Neuronal stem cell (in vitro differentiated cells): Measurements from ENCODE around the gene DTYMK.

ENCODE experiments used
- DNase-seq: peaks from one replicate; pipeline ENCODE4 v3.0.0-alpha.2; 2013; ENCODE audit warnings: low spot score
- H2AFZ ChIP-seq: one replicate; pipeline ENCODE4 v1.6.1; 2013; ENCODE audit warnings: mild to moderate bottlenecking, low read length, inconsistent platforms
- H2AK5ac ChIP-seq: 2 replicates; pipeline ENCODE4 v1.6.1; 2013; ENCODE audit warnings: low read depth, mild to moderate bottlenecking, inconsistent platforms, low read length, moderate library complexity, mixed read lengths
- H2BK120ac ChIP-seq: 2 replicates; pipeline ENCODE4 v1.6.1; 2013; ENCODE audit warnings: low read depth, mild to moderate bottlenecking, inconsistent platforms, low read length, moderate library complexity, mixed read lengths
- H2BK12ac ChIP-seq: one replicate; pipeline ENCODE4 v1.6.1; 2013; ENCODE audit warnings: low read length, inconsistent platforms
- H2BK15ac ChIP-seq: 2 replicates; pipeline ENCODE4 v1.6.1; 2013; ENCODE audit warnings: mild to moderate bottlenecking, low read length, inconsistent platforms, mixed read lengths
- H2BK5ac ChIP-seq: one replicate; pipeline ENCODE4 v1.6.1; 2013; ENCODE audit warnings: inconsistent platforms, mild to moderate bottlenecking, low read length, moderate library complexity
- H3K14ac ChIP-seq: one replicate; pipeline ENCODE4 v1.6.1; 2013; ENCODE audit warnings: low read length, inconsistent platforms
- H3K18ac ChIP-seq: 2 replicates; pipeline ENCODE4 v1.6.1; 2013; ENCODE audit warnings: low read length, inconsistent platforms
- H3K23ac ChIP-seq: 2 replicates; pipeline ENCODE4 v1.6.1; 2013; ENCODE audit warnings: low read depth, mild to moderate bottlenecking, mixed read lengths, low read length, inconsistent platforms; ENCODE audit not compliant: poor library complexity
- H3K27ac ChIP-seq: replicated peaks from 3 replicates; pipeline ENCODE4 v1.5.1; 2013; ENCODE audit warnings: low read length, inconsistent platforms
- H3K27me3 ChIP-seq, 3 experiments: 2 replicates each; pipeline ENCODE4 v1.6.1; 2013; ENCODE audit warnings: low read length in 3 of 3, mild to moderate bottlenecking in 2 of 3, inconsistent platforms in 1 of 3, low read depth in 1 of 3, mixed read lengths in 1 of 3, moderate library complexity in 1 of 3; ENCODE audit not compliant: control insufficient read depth in 3 of 3, insufficient read depth in 3 of 3
- H3K36me3 ChIP-seq, 2 donors: replicated peaks in 1 of 2; 2 replicates each; pipeline ENCODE4 v1.6.1; 2013; ENCODE audit warnings: low read length in 2 of 2; ENCODE audit not compliant: control insufficient read depth in 2 of 2, insufficient read depth in 2 of 2
- H3K4ac ChIP-seq: 2 replicates; pipeline ENCODE4 v1.6.1; 2013; ENCODE audit warnings: inconsistent platforms, mild to moderate bottlenecking, low read length, moderate library complexity
- H3K4me1 ChIP-seq, 2 donors: 1 replicate in 1 of 2; 2 replicates in 1 of 2; pipeline ENCODE4 v1.6.1; 2013; ENCODE audit warnings: low read length in 2 of 2, low read depth in 1 of 2; ENCODE audit not compliant: control insufficient read depth in 2 of 2, insufficient read depth in 1 of 2
- H3K4me2 ChIP-seq: one replicate; pipeline ENCODE4 v1.6.1; 2013; ENCODE audit warnings: mild to moderate bottlenecking, low read length, inconsistent platforms; ENCODE audit not compliant: insufficient read depth, poor library complexity, severe bottlenecking
- H3K4me3 ChIP-seq, 2 donors: 2 replicates each; pipeline ENCODE4 v1.5.1; 2013; ENCODE audit warnings: low read length in 2 of 2, mild to moderate bottlenecking in 2 of 2, inconsistent platforms in 1 of 2, moderate library complexity in 1 of 2
- H3K79me1 ChIP-seq: one replicate; pipeline ENCODE4 v1.6.1; 2013; ENCODE audit warnings: low read depth, mild to moderate bottlenecking, inconsistent platforms, low read length, moderate library complexity
- H3K9ac ChIP-seq: one replicate; pipeline ENCODE4 v1.6.1; 2013; ENCODE audit warnings: mild to moderate bottlenecking, low read depth, low read length, inconsistent platforms; ENCODE audit not compliant: poor library complexity
- H3K9me3 ChIP-seq, 2 donors: replicated peaks in 1 of 2; 2 replicates each; pipeline versions ENCODE3 to v1.6.1; 2013; ENCODE audit warnings: low read length in 2 of 2, mild to moderate bottlenecking in 2 of 2, inconsistent platforms in 1 of 2, low read depth in 1 of 2, mixed read lengths in 1 of 2, moderate library complexity in 1 of 2; ENCODE audit not compliant: control insufficient read depth in 2 of 2, insufficient read depth in 1 of 2
- H4K8ac ChIP-seq: one replicate; pipeline ENCODE4 v1.6.1; 2013; ENCODE audit warnings: low read depth, mild to moderate bottlenecking, inconsistent platforms, low read length, moderate library complexity
- H4K91ac ChIP-seq: one replicate; pipeline ENCODE4 v1.6.1; 2013; ENCODE audit warnings: low read length, low read depth, mild to moderate bottlenecking, inconsistent platforms; ENCODE audit not compliant: poor library complexity
- WGBS, 2 donors: extraction: QIAGEN DNeasy Blood & Tissue Kit; methylation state at CpG; one replicate each; pipeline ENCODE4 v1.1.7; 2013; ENCODE audit warnings: missing lambda C conversion rate in 2 of 2, mixed read lengths in 1 of 2; ENCODE audit not compliant: insufficient read length in 2 of 2, insufficient replicate concordance in 1 of 2; ENCODE audit errors: extremely low coverage in 2 of 2; 5-methylcytosine and 5-hydroxymethylcytosine counted together

DTYMK gene

DNA sequence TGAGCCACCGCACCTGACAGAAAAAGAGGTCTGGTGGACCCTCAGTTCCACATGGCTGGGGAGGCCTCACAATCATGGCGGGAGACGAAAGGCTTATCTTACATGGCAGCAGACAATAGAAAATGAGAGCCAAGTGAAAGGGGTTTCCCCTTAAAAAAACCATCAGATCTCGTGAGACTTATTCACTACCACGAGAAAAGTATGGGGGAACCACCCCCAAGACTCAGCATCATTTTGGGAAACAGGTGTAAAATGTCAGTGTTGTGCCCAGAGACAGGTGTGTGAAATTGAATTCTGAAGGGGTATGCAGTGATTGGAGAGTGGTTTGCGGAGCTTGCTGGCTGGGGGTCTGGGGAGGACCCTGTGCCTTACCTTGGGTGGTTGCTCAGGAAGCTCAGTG lies 43.3 kb upstream of the DTYMK start:
- no peak overlapping the region for H3K23ac ChIP-seq
- no peak overlapping the region for H3K18ac ChIP-seq
- H3K4me2 ChIP-seq: no peak overlapping the region
- no peak overlapping the region for H2BK15ac ChIP-seq
- peak overlapping the region in 1 of 2 donors; percentile 47 for H3K4me3 ChIP-seq
- no peak overlapping the region for H2BK120ac ChIP-seq
- H3K4me1 ChIP-seq: peaks cover 0 to 2% of the 10 kb centered on the region in 2 donors
- H4K8ac ChIP-seq: no peak overlapping the region
- H3K79me1 ChIP-seq: no peaks in the 10 kb centered on the region
- no peak overlapping the region for H3K14ac ChIP-seq
- no peak overlapping the region for H2AK5ac ChIP-seq
- no peak overlapping the region for H3K4ac ChIP-seq
- DNase-seq: no peak
- H3K36me3 ChIP-seq: peaks cover 4 to 18% of the 10 kb centered on the region in 2 donors
- no peak overlapping the region for H2BK12ac ChIP-seq
- no CpG with 5 or more reads among the region's 6 CpGs for WGBS, 2 donors
- H2AFZ ChIP-seq: no peak overlapping the region
- H3K27me3 ChIP-seq: no peaks in the 10 kb centered on the region
- H4K91ac ChIP-seq: no peak overlapping the region
- no peak overlapping the region for H3K27ac ChIP-seq
- H3K9me3 ChIP-seq: peaks cover 4 to 6% of the 10 kb centered on the region in 2 donors
- no peak overlapping the region for H3K9ac ChIP-seq
- H2BK5ac ChIP-seq: no peak overlapping the region

DNA sequence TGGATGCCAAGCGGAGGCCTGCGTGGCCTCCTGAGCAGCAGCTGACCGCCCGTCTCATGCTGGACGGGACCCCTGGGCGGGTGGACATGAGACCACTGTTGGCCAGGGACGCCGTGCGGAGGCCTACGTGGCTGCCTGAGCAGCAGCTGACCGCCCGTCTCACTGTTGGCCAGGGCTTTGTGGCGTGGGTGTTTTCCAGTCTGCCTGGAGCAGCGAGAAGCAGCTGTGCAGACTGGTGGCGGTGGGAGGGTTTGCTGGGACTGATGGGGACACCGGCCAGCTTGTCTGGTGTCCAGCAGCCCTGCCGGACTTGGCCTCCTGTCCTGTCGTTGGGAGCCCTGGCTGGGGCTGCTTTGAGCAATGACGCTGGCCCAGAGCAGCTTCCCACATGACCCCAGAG lies 42.0 kb upstream of the DTYMK start:
- Histone ChIP-seq H2AK5ac (no peak overlapping the region), H2AFZ (no peak overlapping the region), H3K23ac (peak overlapping the region; percentile 68), H3K27ac (no peak overlapping the region), H3K27me3 (no peaks in the 10 kb centered on the region), H3K18ac (no peak overlapping the region), H3K4me2 (no peak overlapping the region), H2BK120ac (no peak overlapping the region), H3K9me3 (peaks cover 12 to 15% of the 10 kb centered on the region in 2 donors), H2BK12ac (no peak overlapping the region), H3K9ac (no peak overlapping the region), H3K4ac (no peak overlapping the region), H3K79me1 (no peaks in the 10 kb centered on the region), H3K4me3 (peak overlapping the region in 1 of 2 donors; percentile 42), H2BK15ac (no peak overlapping the region), H2BK5ac (peak overlapping the region; percentile 96), H3K14ac (peak overlapping the region; percentile 71), H4K8ac (no peak overlapping the region), H3K4me1 (no peaks in the 10 kb centered on the region), H4K91ac (no peak overlapping the region), H3K36me3 (peaks cover 14 to 30% of the 10 kb centered on the region in 2 donors)
- no peak for DNase-seq
- WGBS, 2 donors: no CpG with 5 or more reads among the region's 19 CpGs

DNA sequence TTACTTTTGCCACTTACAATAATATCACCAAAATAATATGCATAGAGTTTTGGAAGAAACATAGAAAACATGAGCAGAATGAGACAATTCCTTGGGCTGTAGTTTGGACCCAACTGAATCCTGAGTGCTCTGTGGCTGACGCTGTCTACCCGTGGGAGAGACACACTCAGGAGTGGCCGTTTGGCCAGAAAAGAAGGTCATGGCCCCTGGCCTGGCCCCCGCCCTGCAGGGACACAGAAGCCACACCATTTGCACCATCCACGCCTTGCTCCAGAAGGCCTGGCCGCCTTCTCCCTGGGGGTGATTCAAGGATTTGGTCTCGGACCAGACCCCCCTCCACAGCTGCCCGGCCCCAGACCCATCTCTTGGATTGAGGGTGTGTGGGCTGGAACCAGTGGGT lies 41.4 kb upstream of the DTYMK start:
- whole genome bisulfite sequencing, 2 donors: no CpG with 5 or more reads among the region's 8 CpGs
- no peak overlapping the region for H3K27ac ChIP-seq

DNA sequence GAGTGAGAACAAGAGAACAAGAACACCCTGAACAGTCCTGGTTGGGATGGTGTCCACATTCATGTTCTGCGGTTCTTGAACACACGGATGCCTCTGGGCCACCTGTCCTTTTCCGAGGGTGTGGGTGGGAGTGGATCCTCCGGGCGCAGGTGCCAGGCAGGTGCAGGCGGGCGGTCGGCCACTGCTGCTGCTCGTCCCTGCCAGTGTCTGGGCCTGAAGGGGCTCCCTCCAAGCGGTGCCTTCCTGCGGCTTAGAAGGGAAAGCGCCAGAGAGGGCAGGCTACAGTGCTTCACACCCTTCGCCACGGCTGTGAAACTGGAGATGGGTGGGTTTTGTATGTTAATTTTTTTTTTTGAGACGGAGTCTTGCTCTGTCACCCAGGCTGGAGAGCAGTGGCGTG lies 39.8 kb upstream of the DTYMK start:
- Histone ChIP-seq H4K91ac (no peak overlapping the region), H2BK120ac (no peak overlapping the region), H3K36me3 (peaks cover 34 to 52% of the 10 kb centered on the region in 2 donors), H3K4me2 (no peak overlapping the region), H2AFZ (no peak overlapping the region), H3K23ac (peak overlapping the region; percentile 75), H3K9me3 (peaks cover 27 to 31% of the 10 kb centered on the region in 2 donors), H3K14ac (no peak overlapping the region), H3K27ac (no peak overlapping the region), H3K9ac (peak overlapping the region; percentile 36), H2AK5ac (no peak overlapping the region), H3K4me1 (no peaks in the 10 kb centered on the region), H4K8ac (no peak overlapping the region), H3K27me3 (no peaks in the 10 kb centered on the region), H2BK5ac (no peak overlapping the region), H3K4me3 (no peak overlapping the region), H3K79me1 (peaks cover 2% of the 10 kb centered on the region), H2BK12ac (no peak overlapping the region), H2BK15ac (no peak overlapping the region), H3K18ac (peak overlapping the region; percentile 9), H3K4ac (no peak overlapping the region)
- WGBS, 2 donors: no CpG with 5 or more reads among the region's 16 CpGs
- no peak for DNase-seq

More for the DNA sequence above, 41.4 kb upstream of the DTYMK start:
- Histone ChIP-seq H4K91ac (no peak overlapping the region), H2AFZ (no peak overlapping the region), H2BK15ac (no peak overlapping the region), H3K4me2 (no peak overlapping the region), H2AK5ac (no peak overlapping the region), H3K9ac (peak overlapping the region; percentile 74), H3K79me1 (no peaks in the 10 kb centered on the region), H3K36me3 (peaks cover 19 to 36% of the 10 kb centered on the region in 2 donors), H3K18ac (no peak overlapping the region), H4K8ac (no peak overlapping the region), H3K27me3 (no peaks in the 10 kb centered on the region), H2BK12ac (no peak overlapping the region), H3K9me3 (peaks cover 14 to 16% of the 10 kb centered on the region in 2 donors), H3K4me3 (no peak overlapping the region), H3K23ac (no peak overlapping the region), H3K4ac (peak overlapping the region; percentile 95), H2BK120ac (no peak overlapping the region), H3K4me1 (no peaks in the 10 kb centered on the region), H2BK5ac (no peak overlapping the region), H3K14ac (peak overlapping the region; percentile 56)
- DNase-seq: no peak
